GM18505 (cell line): ENCODE data around the gene C14orf119.

Experiments used
- ATAC-seq: cut with Tn5 transposase; IDR thresholded peaks from one replicate; pipeline ENCODE4 v1.9.1; 2021; ENCODE audit not compliant: unreplicated experiment
- POLR2A ChIP-seq: IDR thresholded peaks from 4 replicates; pipeline ENCODE4 v1.6.1; 2011; ENCODE audit warnings: borderline replicate concordance; ENCODE audit not compliant: insufficient read depth, insufficient read length; ENCODE audit errors: extremely low read depth

Gene C14orf119

GRCh38 chr14:23115039-23115731 lies 19.9 kb downstream of the C14orf119 start:
- no peak for ATAC-seq
- TF ChIP-seq POLR2A = no peak

- ATAC-seq = no peak
- TF ChIP-seq POLR2A = no peak
Observed at GRCh38 chr14:23115918-23116317, 20.6 kb downstream of the C14orf119 start.

GRCh38 chr14:23117371-23118020 lies 22.2 kb downstream of the C14orf119 start:
- TF ChIP-seq POLR2A = no peak
- ATAC-seq = no peak

GRCh38 chr14:23118506-23119362 lies 23.4 kb downstream of the C14orf119 start, which contains the start of gene CEBPE:
CEBPE (minus strand) TSS chr14:23119255; CDS start chr14:23119091, 164 bp downstream.
- no peak for ATAC-seq
- TF ChIP-seq POLR2A = no peak

GRCh38 chr14:23119363-23120327 lies 24.3 kb downstream of the C14orf119 start:
- no peak for TF ChIP-seq POLR2A
- no peak for ATAC-seq

GRCh38 chr14:23120541-23121251 lies 25.4 kb downstream of the C14orf119 start:
- ATAC-seq = peak; percentile 73
- no peak for TF ChIP-seq POLR2A

- peak; percentile 44 for ATAC-seq
- no peak for TF ChIP-seq POLR2A
Observed at GRCh38 chr14:23121361-23121771, 26.1 kb downstream of the C14orf119 start.

- no peak for TF ChIP-seq POLR2A
- no peak for ATAC-seq
Observed at GRCh38 chr14:23122086-23122485, 26.8 kb downstream of the C14orf119 start.

- no peak for ATAC-seq
Observed at GRCh38 chr14:23123419-23123818, 28.1 kb downstream of the C14orf119 start.

GRCh38 chr14:23124337-23124954 lies 29.1 kb downstream of the C14orf119 start:
- no peak for ATAC-seq
- no peak for TF ChIP-seq POLR2A

More at GRCh38 chr14:23123419-23123818, 28.1 kb downstream of the C14orf119 start:
- no peak for TF ChIP-seq POLR2A

- ATAC-seq = no peak
- no peak for TF ChIP-seq POLR2A
Observed at GRCh38 chr14:23125011-23125410, 29.7 kb downstream of the C14orf119 start.
